ENCODE results near the gene DRD3. TPM values are rescaled to one million over a fixed set of nuclear protein-coding genes. Genes with fewer than 3 reads are reported as not detected.

The DRD3 gene
- total RNA-seq, 3 donors from 2014 or later = not detected

DNA sequence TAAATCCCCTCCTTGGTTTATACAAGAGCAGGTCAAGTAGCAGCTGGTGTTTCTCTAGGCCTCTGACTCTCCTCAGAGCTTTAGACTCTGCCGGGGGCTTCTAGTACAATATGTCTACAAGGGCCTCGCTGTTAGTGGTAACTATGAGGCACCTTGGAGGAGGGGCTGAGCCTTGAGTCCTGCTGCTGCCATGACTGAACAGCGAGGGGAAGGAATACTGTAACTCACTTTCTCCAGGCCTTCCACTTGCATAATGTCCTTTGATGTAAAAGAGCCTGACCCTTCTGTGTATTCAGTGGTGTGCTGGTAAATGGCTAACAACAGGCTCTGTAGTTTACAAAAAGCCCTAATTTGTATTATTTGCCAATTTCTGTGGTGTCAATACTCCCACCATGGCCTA lies 27.8 kb downstream of the DRD3 start:
- Histone ChIP-seq H3K4me3 (no peak overlapping the region), H3K36me3 (ENCODE audit: low read depth) (no peaks in the 10 kb centered on the region), H3K9me3 (no peaks in the 10 kb centered on the region), H3K4me1 (ENCODE audit: low read depth) (peaks cover 6% of the 10 kb centered on the region)
- intact Hi-C loops (cut with DNase I, micrococcal nuclease) = no loop called here
- DNase-seq = no peak
- no peak for ATAC-seq
- TF ChIP-seq, protein P1, sequence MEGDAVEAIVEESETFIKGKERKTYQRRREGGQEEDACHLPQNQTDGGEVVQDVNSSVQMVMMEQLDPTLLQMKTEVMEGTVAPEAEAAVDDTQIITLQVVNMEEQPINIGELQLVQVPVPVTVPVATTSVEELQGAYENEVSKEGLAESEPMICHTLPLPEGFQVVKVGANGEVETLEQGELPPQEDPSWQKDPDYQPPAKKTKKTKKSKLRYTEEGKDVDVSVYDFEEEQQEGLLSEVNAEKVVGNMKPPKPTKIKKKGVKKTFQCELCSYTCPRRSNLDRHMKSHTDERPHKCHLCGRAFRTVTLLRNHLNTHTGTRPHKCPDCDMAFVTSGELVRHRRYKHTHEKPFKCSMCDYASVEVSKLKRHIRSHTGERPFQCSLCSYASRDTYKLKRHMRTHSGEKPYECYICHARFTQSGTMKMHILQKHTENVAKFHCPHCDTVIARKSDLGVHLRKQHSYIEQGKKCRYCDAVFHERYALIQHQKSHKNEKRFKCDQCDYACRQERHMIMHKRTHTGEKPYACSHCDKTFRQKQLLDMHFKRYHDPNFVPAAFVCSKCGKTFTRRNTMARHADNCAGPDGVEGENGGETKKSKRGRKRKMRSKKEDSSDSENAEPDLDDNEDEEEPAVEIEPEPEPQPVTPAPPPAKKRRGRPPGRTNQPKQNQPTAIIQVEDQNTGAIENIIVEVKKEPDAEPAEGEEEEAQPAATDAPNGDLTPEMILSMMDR (IDR thresholded peaks at IDR 0.05) = no peak

DNA sequence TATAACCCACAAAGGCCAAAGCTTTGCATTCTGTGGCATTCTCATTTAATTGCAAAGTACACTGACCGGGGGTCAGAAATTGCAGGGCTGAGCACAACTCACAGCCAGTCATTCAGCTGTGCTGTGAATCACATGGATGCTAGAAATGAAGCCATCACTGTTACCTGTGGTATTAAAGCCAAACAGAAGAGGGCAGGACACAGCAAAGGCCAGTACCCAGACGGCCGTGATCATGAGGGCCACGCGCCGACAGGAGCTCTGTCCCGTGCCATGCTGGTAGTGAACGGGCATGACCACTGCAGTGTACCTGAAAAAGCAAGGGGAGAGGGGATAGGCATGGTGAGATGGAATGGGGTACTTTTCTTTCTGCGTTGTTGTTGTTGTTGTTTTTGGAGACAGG lies 31.6 kb downstream of the DRD3 start:
- ATAC-seq (no peak), DNase-seq (no peak)
- Histone ChIP-seq H3K4me1 (ENCODE audit: low read depth) (no peaks in the 10 kb centered on the region), H3K4me3 (no peak overlapping the region), H3K9me3 (no peaks in the 10 kb centered on the region), H3K36me3 (ENCODE audit: low read depth) (no peaks in the 10 kb centered on the region)
- intact Hi-C loops (cut with DNase I, micrococcal nuclease) = no loop called here
- TF ChIP-seq, protein P1 (IDR thresholded peaks at IDR 0.05) = no peak

DNA sequence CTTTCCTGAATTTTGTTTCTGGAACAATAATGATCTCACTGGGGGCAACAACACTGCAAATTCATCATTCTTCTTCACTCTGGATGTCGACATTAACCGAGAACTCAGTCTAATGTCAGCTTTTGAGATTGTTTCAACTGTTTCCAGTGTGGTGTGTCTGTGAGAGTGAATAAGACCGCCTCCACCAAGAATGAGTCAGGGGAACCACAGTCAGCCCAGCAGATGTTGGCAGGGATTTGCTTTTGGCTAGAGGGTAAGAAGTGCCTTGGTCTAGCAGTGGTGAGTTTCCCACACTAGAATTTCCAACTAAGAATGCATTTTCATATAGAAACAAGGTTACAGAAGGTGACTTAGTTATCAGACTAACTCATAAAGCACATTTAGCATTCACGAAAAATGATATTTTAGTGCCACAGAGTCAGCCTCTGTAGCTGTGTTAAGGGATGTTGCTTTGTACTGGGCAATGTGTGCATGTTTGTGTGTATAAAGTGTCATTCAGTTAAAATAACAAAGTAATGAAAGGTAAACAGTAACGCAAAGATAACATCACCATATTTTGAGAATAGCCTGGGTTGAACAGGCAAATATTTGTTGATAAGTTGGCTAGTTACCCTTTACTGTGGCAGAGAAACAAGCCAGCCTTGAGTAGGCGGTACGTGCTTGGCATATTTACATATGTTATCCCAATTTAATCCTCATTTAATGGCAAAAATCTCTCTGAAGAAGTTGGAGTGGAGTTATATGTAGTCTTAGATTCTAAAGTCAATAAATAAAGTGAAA lies 33.8 kb downstream of the DRD3 start:
- no peak overlapping the region for H3K4me3 ChIP-seq
- TF ChIP-seq, protein P1 (IDR thresholded peaks at IDR 0.05) = no peak
- no peaks in the 10 kb centered on the region for H3K9me3 ChIP-seq
- DNase-seq (no peak), ATAC-seq (peak; percentile 23)
- intact Hi-C loops (cut with DNase I, micrococcal nuclease) = no loop called here
- no peaks in the 10 kb centered on the region for H3K36me3 ChIP-seq (ENCODE audit: low read depth)
- H3K4me1 ChIP-seq (ENCODE audit: low read depth) = no peaks in the 10 kb centered on the region

DNA sequence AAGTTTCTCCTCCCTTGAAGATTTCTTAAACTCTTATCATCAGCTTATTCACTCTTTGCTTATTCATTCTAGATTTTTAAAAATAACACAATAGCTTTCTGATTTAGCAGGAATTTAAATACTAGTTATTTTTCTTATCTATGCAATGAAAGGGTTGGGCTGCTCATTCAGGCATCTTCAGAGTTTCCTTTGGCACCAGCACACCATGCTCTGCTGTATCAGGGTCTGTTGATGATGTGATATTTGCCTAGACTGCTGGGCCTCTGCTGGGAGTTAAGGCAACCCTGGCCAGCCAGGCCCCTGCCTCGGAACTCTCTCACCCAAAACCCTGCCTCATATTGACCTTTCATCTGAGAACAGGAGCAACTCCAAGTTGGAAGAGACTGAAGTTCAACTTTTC lies 35.0 kb downstream of the DRD3 start:
- ATAC-seq = no peak
- Histone ChIP-seq H3K4me1 (ENCODE audit: low read depth) (no peaks in the 10 kb centered on the region), H3K4me3 (no peak overlapping the region), H3K36me3 (ENCODE audit: low read depth) (no peaks in the 10 kb centered on the region), H3K9me3 (no peaks in the 10 kb centered on the region)
- DNase-seq = no peak
- TF ChIP-seq, protein P1 (IDR thresholded peaks at IDR 0.05) = no peak
- intact Hi-C loops (cut with DNase I, micrococcal nuclease) = no loop called here

DNA sequence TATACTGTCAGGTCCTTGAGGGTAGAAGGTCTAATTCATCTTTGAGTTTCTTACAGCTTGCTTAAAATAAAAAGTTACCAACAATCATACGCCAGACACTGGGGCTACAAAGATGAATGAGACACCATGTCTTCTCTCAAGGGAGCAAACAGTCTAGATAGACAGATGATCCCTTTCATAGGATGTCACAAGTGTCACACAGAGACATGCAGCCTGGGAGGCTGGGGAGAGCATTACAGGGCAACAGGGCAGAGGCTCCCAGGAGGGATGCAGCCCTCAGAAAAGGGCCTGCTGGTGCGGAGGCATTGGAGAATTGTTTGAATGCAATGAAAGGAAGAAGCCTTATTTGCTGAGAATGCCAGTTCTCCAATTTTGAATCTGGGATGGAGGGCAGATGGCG lies 39.0 kb downstream of the DRD3 start:
- ATAC-seq (no peak), DNase-seq (no peak)
- TF ChIP-seq, protein P1 (IDR thresholded peaks at IDR 0.05) = no peak
- Histone ChIP-seq H3K4me3 (no peak overlapping the region), H3K36me3 (ENCODE audit: low read depth) (no peaks in the 10 kb centered on the region), H3K4me1 (ENCODE audit: low read depth) (no peaks in the 10 kb centered on the region), H3K9me3 (no peaks in the 10 kb centered on the region)
- intact Hi-C loops (cut with DNase I, micrococcal nuclease) = no loop called here

Measured in mucosa of descending colon (tissue), 3 donors.